Esophagus muscularis mucosa (tissue), 4 donors: ENCODE results near the gene SUPT3H. TPM values are rescaled to one million over a fixed set of nuclear protein-coding genes. Genes with fewer than 3 reads are reported as not detected.

Experiments used
- DNase-seq: peaks from one replicate; pipeline ENCODE4 v3.0.0-alpha.2; 2017; ENCODE audit errors: extremely low spot score
- H3K27ac ChIP-seq, 4 donors: fragments of 200-600 bp; sonication (generic); replicated peaks in 1 of 4; 1 replicate in 3 of 4; 2 replicates in 1 of 4; pipeline ENCODE4 v1.5.1; 2016 to 2019; ENCODE audit warnings: mild to moderate bottlenecking in 1 of 4
- H3K27me3 ChIP-seq, 4 donors: fragments of 200-600 bp; sonication (generic); one replicate each; pipeline versions ENCODE4 v1.5.1 to v1.6.0; 2016 to 2019
- H3K36me3 ChIP-seq, 4 donors: fragments of 200-600 bp; sonication (generic); one replicate each; pipeline ENCODE4 v1.5.1; 2016 to 2019
- H3K4me1 ChIP-seq, 4 donors: fragments of 200-600 bp; sonication (generic); one replicate each; pipeline ENCODE4 v1.5.1; 2016 to 2019
- H3K4me3 ChIP-seq, 4 donors: fragments of 200-600 bp; sonication (generic); 1 replicate in 2 of 4; 2 replicates in 2 of 4; pipeline ENCODE4 v1.5.1; 2016 to 2019; ENCODE audit warnings: mild to moderate bottlenecking in 4 of 4, moderate library complexity in 1 of 4
- H3K9me3 ChIP-seq, 4 donors: fragments of 200-600 bp; sonication (generic); 1 replicate in 3 of 4; 2 replicates in 1 of 4; pipeline ENCODE4 v1.5.1; 2016 to 2019
- CTCF ChIP-seq, 3 experiments: fragments of 200-600 bp in 2 of 3; fragments of 450-650 bp in 1 of 3; sonication (generic) in 2 of 3; IDR thresholded peaks; one replicate each; pipeline ENCODE4 v1.5.1; 2017 to 2019; ENCODE audit warnings: antibody characterized with exemption in 3 of 3, mild to moderate bottlenecking in 2 of 3, moderate library complexity in 1 of 3
- EP300 ChIP-seq: sonication (generic); formaldehyde crosslinking; IDR thresholded peaks from one replicate; pipeline ENCODE4 v1.6.1; 2017; ENCODE audit warnings: antibody characterized with exemption
- POLR2A ChIP-seq: fragments of 450-650 bp; IDR thresholded peaks from one replicate; pipeline ENCODE4 v1.6.1; 2017; ENCODE audit warnings: antibody characterized with exemption, moderate library complexity, mild to moderate bottlenecking, low read depth
- POLR2AphosphoS5 ChIP-seq, 2 donors: sonication (generic); formaldehyde crosslinking; IDR thresholded peaks; one replicate each; pipeline ENCODE4 v1.6.1; 2017; ENCODE audit warnings: antibody characterized with exemption in 2 of 2
- WGBS: methylation state at CpG from one replicate; pipeline ENCODE4 v1.1.5; 2018; 5-methylcytosine and 5-hydroxymethylcytosine counted together
- intact Hi-C: fragments of 100-400 bp; cut with DNase I; formaldehyde crosslinking; loops from one replicate; pipeline ENCODE4 v1.15.1; 2023
- total RNA-seq, 4 donors: library from RNA; depleted of rRNA; stranded (reverse); fragments of >200 nt; gene quantifications; one replicate each; pipeline versions ENCODE4 v1.1.0 to v1.2.1, GENCODE V29; 2016

Gene SUPT3H
- total RNA-seq, 4 donors from 2014 or later = 5.1 to 13.3 (median 9.9) TPM

GRCh38 chr6:45195137-45195536 lies 182.6 kb downstream of the SUPT3H start:
- no peak for DNase-seq

GRCh38 chr6:45192556-45192955 lies 185.2 kb downstream of the SUPT3H start:
- H3K4me1 ChIP-seq = no peaks in the 10 kb centered on the region
- no peak overlapping the region for H3K4me3 ChIP-seq
- intact Hi-C loops = no loop called here
- H3K27ac ChIP-seq = no peak overlapping the region
- no peaks in the 10 kb centered on the region for H3K36me3 ChIP-seq
- TF ChIP-seq POLR2A = no peak
- no peak for TF ChIP-seq CTCF (IDR thresholded peaks at IDR 0.05)
- TF ChIP-seq POLR2AphosphoS5 (IDR thresholded peaks at IDR 0.05) = no peak
- no peak for TF ChIP-seq EP300
- no peak for DNase-seq
- WGBS = 88% methylated on average over 2 of the region's 2 CpGs
- H3K27me3 ChIP-seq = no peaks in the 10 kb centered on the region
- no peaks in the 10 kb centered on the region for H3K9me3 ChIP-seq

More at GRCh38 chr6:45195137-45195536, 182.6 kb downstream of the SUPT3H start:
- 90% methylated on average over 1 of the region's 1 CpG for WGBS
- Histone ChIP-seq H3K36me3 (no peaks in the 10 kb centered on the region), H3K27ac (no peak overlapping the region), H3K4me1 (no peaks in the 10 kb centered on the region), H3K27me3 (no peaks in the 10 kb centered on the region), H3K4me3 (no peak overlapping the region), H3K9me3 (no peaks in the 10 kb centered on the region)
- no peak for TF ChIP-seq POLR2A
- no peak for TF ChIP-seq CTCF (IDR thresholded peaks at IDR 0.05)
- no peak for TF ChIP-seq POLR2AphosphoS5 (IDR thresholded peaks at IDR 0.05)
- TF ChIP-seq EP300 = no peak
- intact Hi-C loops = no loop called here

- H3K36me3 ChIP-seq = no peaks in the 10 kb centered on the region
- TF ChIP-seq POLR2A (no peak), EP300 (no peak), CTCF (IDR thresholded peaks at IDR 0.05) (no peak), POLR2AphosphoS5 (IDR thresholded peaks at IDR 0.05) (no peak)
- no peaks in the 10 kb centered on the region for H3K4me1 ChIP-seq
- H3K4me3 ChIP-seq = no peak overlapping the region
- no peak for DNase-seq
- no peaks in the 10 kb centered on the region for H3K27me3 ChIP-seq
- intact Hi-C loops = no loop called here
- no peaks in the 10 kb centered on the region for H3K9me3 ChIP-seq
- no peak overlapping the region for H3K27ac ChIP-seq
- 95% methylated on average over 4 of the region's 4 CpGs for WGBS
Observed at GRCh38 chr6:45191414-45191813, 186.3 kb downstream of the SUPT3H start.

- no peaks in the 10 kb centered on the region for H3K4me1 ChIP-seq
- no peak overlapping the region for H3K4me3 ChIP-seq
- DNase-seq = no peak
- H3K9me3 ChIP-seq = no peaks in the 10 kb centered on the region
- 98% methylated on average over 2 of the region's 2 CpGs for WGBS
- intact Hi-C loops = no loop called here
- no peaks in the 10 kb centered on the region for H3K36me3 ChIP-seq
- no peaks in the 10 kb centered on the region for H3K27me3 ChIP-seq
- no peak overlapping the region for H3K27ac ChIP-seq
- TF ChIP-seq POLR2AphosphoS5 (IDR thresholded peaks at IDR 0.05) (no peak), EP300 (no peak), CTCF (IDR thresholded peaks at IDR 0.05) (no peak), POLR2A (no peak)
Observed at GRCh38 chr6:45187836-45188235, 189.9 kb downstream of the SUPT3H start.

- Histone ChIP-seq H3K27me3 (no peaks in the 10 kb centered on the region), H3K9me3 (no peaks in the 10 kb centered on the region), H3K4me3 (no peak overlapping the region), H3K36me3 (no peaks in the 10 kb centered on the region), H3K27ac (no peak overlapping the region), H3K4me1 (no peaks in the 10 kb centered on the region)
- WGBS = 90% methylated on average over 2 of the region's 2 CpGs
- DNase-seq = no peak
- intact Hi-C loops = no loop called here
- TF ChIP-seq POLR2AphosphoS5 (IDR thresholded peaks at IDR 0.05) = no peak
- TF ChIP-seq EP300 = no peak
- TF ChIP-seq CTCF (IDR thresholded peaks at IDR 0.05) = no peak
- TF ChIP-seq POLR2A = no peak
Observed at GRCh38 chr6:45185403-45186251, 192.1 kb downstream of the SUPT3H start.
